Endothelial cell of umbilical vein (primary cell): Measurements from ENCODE around the gene LNPEP. TPM values are rescaled to one million over a fixed set of nuclear protein-coding genes. Genes with fewer than 3 reads are reported as not detected.

Source experiments
- BruUV-seq: library from RNA; stranded (reverse); fragments of 400-500 nt; replicated peaks from 2 replicates; lab custom pipeline; 2021; lab: Mats Ljungman, UMichigan
- CTCF ChIA-PET: fragments of 300-600, 350-600 bp; sonication (Branson Sonifier 250); formaldehyde crosslinking; loops from one replicate; lab custom pipeline; 2021; ENCODE audit warnings: antibody characterized with exemption, inconsistent platforms; lab: Charles Lee
- POLR2A ChIA-PET: fragments of 300-600, 350-600 bp; sonication (Branson Sonifier 250); formaldehyde crosslinking; loops from one replicate; lab custom pipeline; 2021; ENCODE audit warnings: antibody characterized with exemption, inconsistent platforms; lab: Charles Lee
- DNase-seq: peaks from one replicate; pipeline ENCODE4 v3.0.0-alpha.2; 2011; ENCODE audit warnings: low read depth, low spot score
- FAIRE-seq: peaks from 2 replicates; lab custom pipeline; 2011; peaks lifted over from hg19 to GRCh38; lab: Jason Lieb, UNC
- H2AFZ ChIP-seq: 2 replicates; pipeline ENCODE4 v1.6.0; 2012; ENCODE audit warnings: low read depth, low read length, control low read depth, inconsistent platforms
- H3K27ac ChIP-seq: 2 replicates; pipeline ENCODE4 v1.5.1; 2011; ENCODE audit warnings: low read depth, mild to moderate bottlenecking, control low read depth, low read length, moderate library complexity; ENCODE audit not compliant: insufficient read depth
- H3K27me3 ChIP-seq, 2 experiments: 2 replicates each; pipeline versions ENCODE4 v1.6.0 to v1.6.1; 2011; ENCODE audit warnings: low read length in 2 of 2, mixed read lengths in 1 of 2; ENCODE audit not compliant: control insufficient read depth in 2 of 2, insufficient read depth in 2 of 2
- H3K36me3 ChIP-seq, 2 experiments: 2 replicates in 1 of 2; 3 replicates in 1 of 2; pipeline ENCODE4 v1.5.1; 2011; ENCODE audit warnings: low read length in 2 of 2, mild to moderate bottlenecking in 1 of 2, moderate library complexity in 1 of 2; ENCODE audit not compliant: control insufficient read depth in 2 of 2, insufficient read depth in 2 of 2; ENCODE audit errors: extremely low read depth in 1 of 2
- H3K4me1 ChIP-seq: 3 replicates; pipeline ENCODE4 v1.5.1; 2011; ENCODE audit warnings: mild to moderate bottlenecking, low read length; ENCODE audit not compliant: control insufficient read depth, insufficient read depth; ENCODE audit errors: extremely low read depth
- H3K4me2 ChIP-seq: 2 replicates; pipeline ENCODE4 v1.6.1; 2011; ENCODE audit warnings: low read length, control low read depth, mixed read lengths; ENCODE audit not compliant: insufficient read depth
- H3K4me3 ChIP-seq, 3 experiments: fragments of 200-600 bp in 1 of 3; sonication (generic), shearing (Covaris generic) in 1 of 3; replicated peaks in 1 of 3; 2 replicates each; pipeline ENCODE4 v1.5.1; 2011 to 2016; ENCODE audit warnings: control low read depth in 3 of 3, low read length in 3 of 3, mild to moderate bottlenecking in 2 of 3, inconsistent platforms in 1 of 3, low read depth in 1 of 3, moderate library complexity in 1 of 3; ENCODE audit not compliant: insufficient read depth in 1 of 3
- H3K79me2 ChIP-seq: 2 replicates; pipeline ENCODE4 v1.6.0; 2012; ENCODE audit warnings: low read length, inconsistent platforms; ENCODE audit not compliant: control insufficient read depth, insufficient read depth
- H3K9ac ChIP-seq: replicated peaks from 2 replicates; pipeline ENCODE3; 2011; ENCODE audit warnings: low read length, control low read depth; ENCODE audit not compliant: insufficient read depth; ENCODE audit errors: extremely low read depth
- H3K9me1 ChIP-seq: replicated peaks from 3 replicates; pipeline ENCODE4 v1.6.0; 2011; ENCODE audit warnings: mild to moderate bottlenecking, low read length; ENCODE audit not compliant: control insufficient read depth, insufficient read depth; ENCODE audit errors: extremely low read depth
- H3K9me3 ChIP-seq: replicated peaks from 2 replicates; pipeline ENCODE4 v1.5.1; 2012; ENCODE audit warnings: low read length, inconsistent platforms; ENCODE audit not compliant: control insufficient read depth, insufficient read depth
- H4K20me1 ChIP-seq: replicated peaks from 2 replicates; pipeline ENCODE3; 2011; ENCODE audit warnings: mild to moderate bottlenecking, low read length; ENCODE audit not compliant: control insufficient read depth, insufficient read depth; ENCODE audit errors: extremely low read depth
- EZH2 ChIP-seq: IDR thresholded peaks from 2 replicates; pipeline ENCODE4 v1.6.1; 2012; ENCODE audit warnings: borderline replicate concordance, low read depth, mild to moderate bottlenecking, moderate library complexity, low read length, inconsistent platforms; ENCODE audit not compliant: severe bottlenecking
- FOS ChIP-seq: IDR thresholded peaks from 2 replicates; pipeline ENCODE4 v1.6.1; 2011; ENCODE audit warnings: mild to moderate bottlenecking, low read length, moderate library complexity, borderline replicate concordance; ENCODE audit not compliant: insufficient read depth
- GATA2 ChIP-seq: IDR thresholded peaks from 2 replicates; pipeline ENCODE4 v1.7.0; 2011; ENCODE audit warnings: low read depth, mild to moderate bottlenecking, moderate library complexity, mixed read lengths, low read length; ENCODE audit not compliant: insufficient read length, insufficient read depth
- JUN ChIP-seq: IDR thresholded peaks from 2 replicates; pipeline ENCODE4 v1.6.1; 2011; ENCODE audit warnings: borderline replicate concordance, low read depth; ENCODE audit not compliant: insufficient read length, insufficient read depth
- MYC ChIP-seq: IDR thresholded peaks from one replicate; pipeline ENCODE4 v1.6.1; 2011; ENCODE audit warnings: mild to moderate bottlenecking, low read depth, low read length
- POLR2AphosphoS5 ChIP-seq: IDR thresholded peaks from 2 replicates; pipeline ENCODE4 v1.6.1; 2012; ENCODE audit warnings: low read depth, mild to moderate bottlenecking, control low read depth, low read length, moderate library complexity; ENCODE audit not compliant: insufficient read depth
- dilution Hi-C: fragments of 300-500 bp; cut with MboI; formaldehyde crosslinking; loops from one replicate; pipeline ENCODE4 v1.15.0; 2019; ENCODE audit warnings: low sequenced_read_pairs; ENCODE audit not compliant: extremely low pct_ligation_motif_present
- intact Hi-C: fragments of 100-400 bp; cut with micrococcal nuclease; formaldehyde crosslinking; loops from one replicate; pipeline ENCODE4 v1.10.0; 2022
- polyA plus RNA-seq, 4 experiments: library from polyadenylated mRNA; depleted of rRNA in 3 of 4; stranded (reverse) in 3 of 4; unstranded in 1 of 4; fragments of >200 nt; gene quantifications; 2 replicates each; pipeline versions ENCODE4 v1.2.1 to v1.2.3, GENCODE V29; 2011 to 2012; ENCODE audit warnings: missing spikeins in 1 of 4
- total RNA-seq: library from RNA; stranded (reverse); gene quantifications from 2 replicates; pipeline ENCODE4 v1.2.3, GENCODE V29; 2021
- TF ChIP-seq, protein P1 (sequence below): IDR thresholded peaks from 2 replicates; pipeline ENCODE4 v1.6.1; 2011; ENCODE audit not compliant: insufficient read depth, insufficient read length

LNPEP gene
- total and polyA plus RNA-seq, 2 donors (not counting 3 experiments of a cell fraction or from before 2014, with no cell fraction given): 7.0 to 23.5 TPM

GRCh38 chr5:96946381-96946780, 10.5 kb downstream of the LNPEP start:
- CTCF ChIA-PET: interaction anchor here (1.2 kb wide), 1 partner anchor 8 kb away, joined by 4 read pairs; no protein-coding TSS in a partner anchor
- H3K79me2 ChIP-seq: peaks cover 28% of the 10 kb centered on the region
- H3K27ac ChIP-seq: no peak overlapping the region
- BruUV-seq: no TSS peak
- H3K4me1 ChIP-seq: no peaks in the 10 kb centered on the region
- no peak for TF ChIP-seq JUN
- DNase-seq (no peak), FAIRE-seq (no peak)
- H3K9me1 ChIP-seq: no peaks in the 10 kb centered on the region
- H3K9ac ChIP-seq: no peak overlapping the region
- H4K20me1 ChIP-seq: peaks cover 6% of the 10 kb centered on the region
- dilution Hi-C loops (no loop called here), intact Hi-C loops (no loop called here)
- H2AFZ ChIP-seq: no peak overlapping the region
- H3K4me2 ChIP-seq: no peak overlapping the region
- no peak overlapping the region for H3K4me3 ChIP-seq
- no peaks in the 10 kb centered on the region for H3K9me3 ChIP-seq
- peaks cover 0 to 2% of the 10 kb centered on the region in 2 experiments for H3K36me3 ChIP-seq
- POLR2A ChIA-PET: no interaction called here
- H3K27me3 ChIP-seq: no peaks in the 10 kb centered on the region

DNA sequence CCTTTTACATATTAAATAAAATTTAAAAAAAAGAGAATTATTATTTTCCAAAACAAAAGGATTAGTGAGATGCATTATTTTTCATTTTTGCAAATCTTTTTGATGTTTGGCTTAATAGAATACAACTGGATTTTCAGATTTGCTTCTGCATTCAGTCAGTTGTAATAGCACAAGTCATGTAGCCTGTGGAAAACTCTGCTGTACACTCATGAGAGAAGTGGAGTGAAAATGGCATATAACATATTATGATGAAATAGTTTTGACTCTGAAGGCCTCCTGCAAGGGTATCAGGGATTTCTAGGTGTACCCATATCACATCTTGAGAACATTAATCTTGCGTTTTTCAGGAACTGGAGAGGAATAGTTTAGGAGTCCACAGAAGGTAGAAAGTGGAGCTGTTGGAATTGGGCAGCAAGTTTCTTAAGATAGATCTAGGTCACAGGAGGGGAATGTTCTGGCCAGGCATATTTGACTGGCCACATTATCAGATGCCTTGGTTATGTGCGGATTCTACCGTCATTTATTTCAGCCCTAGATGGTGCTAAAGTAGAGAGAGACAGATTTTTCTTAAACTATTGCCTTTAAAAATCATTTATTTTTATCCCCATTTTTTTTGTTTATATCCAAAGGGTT, 16.4 kb downstream of the LNPEP start:
- no peaks in the 10 kb centered on the region for H3K4me1 ChIP-seq
- dilution Hi-C loops: no loop called here
- no peaks in the 10 kb centered on the region for H3K9me1 ChIP-seq
- peaks cover 0 to 2% of the 10 kb centered on the region in 2 experiments for H3K36me3 ChIP-seq
- intact Hi-C loops: no loop called here
- no peak overlapping the region for H3K4me3 ChIP-seq
- H3K27me3 ChIP-seq: no peaks in the 10 kb centered on the region
- no peak overlapping the region for H3K4me2 ChIP-seq
- no peak overlapping the region for H3K9ac ChIP-seq
- CTCF ChIA-PET: interaction anchor here (1.3 kb wide), 1 partner anchor 11 kb away, joined by 5 read pairs; no protein-coding TSS in a partner anchor
- DNase-seq (no peak), FAIRE-seq (no peak)
- H3K27ac ChIP-seq: no peak overlapping the region
- POLR2A ChIA-PET: no interaction called here
- no peak for TF ChIP-seq EZH2
- TF ChIP-seq, protein P1, sequence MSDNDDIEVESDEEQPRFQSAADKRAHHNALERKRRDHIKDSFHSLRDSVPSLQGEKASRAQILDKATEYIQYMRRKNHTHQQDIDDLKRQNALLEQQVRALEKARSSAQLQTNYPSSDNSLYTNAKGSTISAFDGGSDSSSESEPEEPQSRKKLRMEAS: no peak
- no peak for TF ChIP-seq JUN
- TF ChIP-seq FOS: no peak
- no peak for TF ChIP-seq GATA2
- TF ChIP-seq MYC: no peak
- TF ChIP-seq POLR2AphosphoS5: no peak
- no peaks in the 10 kb centered on the region for H3K9me3 ChIP-seq
- H3K79me2 ChIP-seq: peaks cover 29% of the 10 kb centered on the region
- BruUV-seq: no TSS peak
- H4K20me1 ChIP-seq: peaks cover 3% of the 10 kb centered on the region
- H2AFZ ChIP-seq: no peak overlapping the region
